Neural progenitor cell (in vitro differentiated cells): Measurements from ENCODE around the gene TACC3.

Experiments
- CTCF ChIP-seq: fragments of 200-600 bp; sonication (generic); IDR thresholded peaks from 2 replicates; pipeline ENCODE4 v1.5.1; 2017; ENCODE audit warnings: antibody characterized with exemption, mild to moderate bottlenecking
- EZH2 ChIP-seq: fragments of 200-600 bp; sonication (generic); IDR thresholded peaks from 2 replicates; pipeline ENCODE4 v1.6.1; 2017; ENCODE audit warnings: antibody characterized with exemption, mild to moderate bottlenecking, moderate library complexity
- EZH2phosphoT487 ChIP-seq: fragments of 200-600 bp; sonication (generic); IDR thresholded peaks from 2 replicates; pipeline ENCODE4 v1.6.1; 2017; ENCODE audit warnings: antibody characterized with exemption

- TF ChIP-seq CTCF (no peak), EZH2 (no peak), EZH2phosphoT487 (no peak)
These were observed 64.3 kb downstream of the TACC3 start for GRCh38 chr4:1785592-1785991.
